OCI-LY1 (cell line): ENCODE measurements around the gene DDX17.

ENCODE experiments used
- EZH2 ChIP-seq: fragments of 200-600 bp; sonication (generic), shearing (Covaris generic); IDR thresholded peaks from 2 replicates; pipeline ENCODE4 v1.8.0; 2017; ENCODE audit warnings: borderline replicate concordance, mixed run types, mild to moderate bottlenecking, antibody characterized with exemption, low read length, moderate library complexity, mixed read lengths
- TF ChIP-seq, protein P1 (sequence below): fragments of 200-600 bp; sonication (generic), shearing (Covaris generic); IDR thresholded peaks from 2 replicates; pipeline ENCODE4 v1.5.1; 2017; ENCODE audit warnings: mild to moderate bottlenecking, antibody characterized with exemption, low read length, moderate library complexity, mixed read lengths

DNA sequence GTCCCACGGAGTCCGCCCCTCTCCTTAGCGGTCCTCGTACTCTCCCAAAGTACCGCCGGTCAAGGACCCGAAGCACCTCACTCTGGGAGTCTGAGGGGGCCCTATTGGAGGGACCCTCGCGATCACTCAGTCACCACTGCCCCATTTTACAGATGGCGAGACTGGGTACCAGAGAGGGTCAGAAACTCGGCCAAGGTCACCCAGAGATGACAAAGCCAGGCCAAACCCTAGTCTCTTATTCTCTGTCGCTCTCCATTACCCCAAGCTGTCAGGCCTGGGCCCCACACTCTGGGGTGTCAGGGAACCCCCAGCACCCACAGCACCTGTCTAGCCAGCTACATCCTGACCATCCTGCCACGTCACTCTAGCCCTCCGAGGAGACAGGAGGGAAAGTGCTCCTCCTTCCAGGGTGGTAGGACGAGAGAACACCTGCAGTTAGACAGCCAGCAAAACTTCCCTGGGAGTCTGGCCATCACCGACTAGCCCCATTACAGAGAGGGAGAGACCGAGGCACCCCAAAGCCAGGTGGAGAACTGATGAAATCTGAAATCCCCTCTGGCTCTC lies 49.8 kb downstream of the DDX17 start:
- TF ChIP-seq, protein P1, sequence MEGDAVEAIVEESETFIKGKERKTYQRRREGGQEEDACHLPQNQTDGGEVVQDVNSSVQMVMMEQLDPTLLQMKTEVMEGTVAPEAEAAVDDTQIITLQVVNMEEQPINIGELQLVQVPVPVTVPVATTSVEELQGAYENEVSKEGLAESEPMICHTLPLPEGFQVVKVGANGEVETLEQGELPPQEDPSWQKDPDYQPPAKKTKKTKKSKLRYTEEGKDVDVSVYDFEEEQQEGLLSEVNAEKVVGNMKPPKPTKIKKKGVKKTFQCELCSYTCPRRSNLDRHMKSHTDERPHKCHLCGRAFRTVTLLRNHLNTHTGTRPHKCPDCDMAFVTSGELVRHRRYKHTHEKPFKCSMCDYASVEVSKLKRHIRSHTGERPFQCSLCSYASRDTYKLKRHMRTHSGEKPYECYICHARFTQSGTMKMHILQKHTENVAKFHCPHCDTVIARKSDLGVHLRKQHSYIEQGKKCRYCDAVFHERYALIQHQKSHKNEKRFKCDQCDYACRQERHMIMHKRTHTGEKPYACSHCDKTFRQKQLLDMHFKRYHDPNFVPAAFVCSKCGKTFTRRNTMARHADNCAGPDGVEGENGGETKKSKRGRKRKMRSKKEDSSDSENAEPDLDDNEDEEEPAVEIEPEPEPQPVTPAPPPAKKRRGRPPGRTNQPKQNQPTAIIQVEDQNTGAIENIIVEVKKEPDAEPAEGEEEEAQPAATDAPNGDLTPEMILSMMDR, result no peak
- TF ChIP-seq EZH2, result no peak
